Ovary (tissue), 9 donors: Measurements from ENCODE around the gene MAP2K4. TPM values are rescaled to one million over a fixed set of nuclear protein-coding genes. Genes with fewer than 3 reads are reported as not detected.

Experiments
- DNase-seq, 5 donors: peaks; one replicate each; pipeline ENCODE4 v3.0.0-alpha.2; 2019 to 2020
- H3K27ac ChIP-seq, 2 donors: fragments of 200-600 bp; one replicate each; pipeline versions ENCODE4 v1.5.1 to v1.8.0; 2019 to 2022
- H3K27me3 ChIP-seq: fragments of 200-600 bp; one replicate; pipeline ENCODE4 v1.8.0; 2022
- H3K36me3 ChIP-seq: fragments of 200-600 bp; sonication (generic); one replicate; pipeline ENCODE4 v1.5.1; 2019
- H3K4me1 ChIP-seq: one replicate; pipeline ENCODE4 v1.8.1; 2013; ENCODE audit warnings: mild to moderate bottlenecking, moderate library complexity; ENCODE audit not compliant: insufficient read depth
- H3K4me3 ChIP-seq: fragments of 200-600 bp; sonication (generic); one replicate; pipeline ENCODE4 v1.5.1; 2017
- H3K9me3 ChIP-seq, 2 donors: fragments of 200-600 bp in 1 of 2; sonication (generic) in 1 of 2; one replicate each; pipeline versions ENCODE4 v1.5.1 to v1.8.1; 2013 to 2019; ENCODE audit warnings: mild to moderate bottlenecking in 1 of 2, moderate library complexity in 1 of 2
- EP300 ChIP-seq: sonication (generic); formaldehyde crosslinking; IDR thresholded peaks from one replicate; pipeline ENCODE4 v1.6.1; 2017; ENCODE audit warnings: antibody characterized with exemption
- POLR2A ChIP-seq: fragments of 450-650 bp; IDR thresholded peaks from one replicate; pipeline ENCODE4 v1.6.1; 2017; ENCODE audit warnings: antibody characterized with exemption, mild to moderate bottlenecking, moderate library complexity
- WGBS, 3 donors: extraction: QIAGEN DNeasy Blood & Tissue Kit in 1 of 3; methylation state at CpG; one replicate each; pipeline versions ENCODE4 v1.1.5 to v1.1.7; 2013 to 2017; 5-methylcytosine and 5-hydroxymethylcytosine counted together
- intact Hi-C, 4 donors: fragments of 100-400 bp; cut with DNase I; formaldehyde crosslinking; loops; one replicate each; pipeline versions ENCODE4 v1.11.0 to v1.15.1; 2022 to 2023
- polyA plus RNA-seq, 2 donors: library from polyadenylated mRNA; stranded (reverse); fragments of 200-250 nt in 1 of 2; fragments of 350-450 nt in 1 of 2; fragmentation: Illumina TruSeq in 1 of 2; extraction: RNeasy Lipid Tissue Mini Kit (QIAGEN cat#74804) in 1 of 2; gene quantifications; one replicate each; pipeline ENCODE4 v1.2.3, GENCODE V29; 2013 to 2014
- total RNA-seq, 7 donors: library from RNA; depleted of rRNA in 2 of 7; stranded (reverse); fragments of >200 nt in 2 of 7; fragmentation: NEBNext Ultra II Directional in 3 of 7; extraction: Animal tissue kit (Norgen Biotek cat#: 25700) in 3 of 7; gene quantifications; one replicate each; pipeline versions ENCODE4 v1.1.0 to v1.2.4, GENCODE V29; 2016 to 2023
- TF ChIP-seq, protein P1 (sequence below), 3 donors: fragments of 450-650 bp in 2 of 3; fragments of 200-600 bp in 1 of 3; IDR thresholded peaks; one replicate each; pipeline versions ENCODE4 v1.5.1 to v1.8.0; 2016 to 2022; ENCODE audit warnings: antibody characterized with exemption in 3 of 3, mild to moderate bottlenecking in 1 of 3
- donor health status: DM: no; HTN: no; CAD: no; lungs with moderate emphysema.
- donor health status: DM: no; HTN: no; CAD: no.
- donor health status: Bipolar disorder and iron deficiency.
- donor health status: DM: yes; HTN: yes; CAD: no.
- donor health status: DM: no; HTN: no; CAD: no.
- donor health status: DM: yes; HTN: yes; CAD: no.

MAP2K4 gene
- total and polyA plus RNA-seq, 9 donors = 12.1 to 66.8 (median 42.4) TPM

DNA sequence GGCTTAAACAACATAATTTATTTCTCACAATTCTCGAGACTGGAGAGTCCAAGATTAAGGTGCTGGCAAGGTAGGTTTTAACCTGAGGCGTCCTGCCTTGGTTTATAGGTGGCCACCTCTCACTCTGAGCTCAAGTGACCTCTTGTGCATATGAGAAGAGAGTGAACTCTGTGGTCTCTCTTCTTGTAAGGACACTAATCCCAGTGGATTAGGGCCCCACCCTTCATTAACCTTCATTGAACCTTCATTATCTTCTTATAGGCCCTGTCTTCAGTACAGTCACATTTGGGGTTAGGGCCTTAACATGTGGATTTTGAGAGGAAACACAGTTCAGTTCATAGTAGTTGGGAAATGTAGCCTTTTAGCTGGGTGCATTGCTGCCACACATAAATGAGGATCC is 57.1 kb downstream of the MAP2K4 start:
- H3K36me3 ChIP-seq = no peaks in the 10 kb centered on the region
- H3K4me3 ChIP-seq = no peak overlapping the region
- intact Hi-C loops = no loop called here
- no peak overlapping the region for H3K27ac ChIP-seq
- no peak for DNase-seq
- no peaks in the 10 kb centered on the region for H3K9me3 ChIP-seq
- H3K4me1 ChIP-seq = peaks cover 2% of the 10 kb centered on the region
- TF ChIP-seq, protein P1, sequence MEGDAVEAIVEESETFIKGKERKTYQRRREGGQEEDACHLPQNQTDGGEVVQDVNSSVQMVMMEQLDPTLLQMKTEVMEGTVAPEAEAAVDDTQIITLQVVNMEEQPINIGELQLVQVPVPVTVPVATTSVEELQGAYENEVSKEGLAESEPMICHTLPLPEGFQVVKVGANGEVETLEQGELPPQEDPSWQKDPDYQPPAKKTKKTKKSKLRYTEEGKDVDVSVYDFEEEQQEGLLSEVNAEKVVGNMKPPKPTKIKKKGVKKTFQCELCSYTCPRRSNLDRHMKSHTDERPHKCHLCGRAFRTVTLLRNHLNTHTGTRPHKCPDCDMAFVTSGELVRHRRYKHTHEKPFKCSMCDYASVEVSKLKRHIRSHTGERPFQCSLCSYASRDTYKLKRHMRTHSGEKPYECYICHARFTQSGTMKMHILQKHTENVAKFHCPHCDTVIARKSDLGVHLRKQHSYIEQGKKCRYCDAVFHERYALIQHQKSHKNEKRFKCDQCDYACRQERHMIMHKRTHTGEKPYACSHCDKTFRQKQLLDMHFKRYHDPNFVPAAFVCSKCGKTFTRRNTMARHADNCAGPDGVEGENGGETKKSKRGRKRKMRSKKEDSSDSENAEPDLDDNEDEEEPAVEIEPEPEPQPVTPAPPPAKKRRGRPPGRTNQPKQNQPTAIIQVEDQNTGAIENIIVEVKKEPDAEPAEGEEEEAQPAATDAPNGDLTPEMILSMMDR (IDR thresholded peaks at IDR 0.05) = no peak
- TF ChIP-seq POLR2A = no peak
- no peak for TF ChIP-seq EP300
- 91 to 100% (median 98%) methylated on average over 2 of the region's 2 CpGs for WGBS, 3 donors
- H3K27me3 ChIP-seq = no peaks in the 10 kb centered on the region

- DNase-seq = no peak
- H3K27me3 ChIP-seq = no peaks in the 10 kb centered on the region
Observed at GRCh38 chr17:12078791-12079190, 58.1 kb downstream of the MAP2K4 start.

DNA sequence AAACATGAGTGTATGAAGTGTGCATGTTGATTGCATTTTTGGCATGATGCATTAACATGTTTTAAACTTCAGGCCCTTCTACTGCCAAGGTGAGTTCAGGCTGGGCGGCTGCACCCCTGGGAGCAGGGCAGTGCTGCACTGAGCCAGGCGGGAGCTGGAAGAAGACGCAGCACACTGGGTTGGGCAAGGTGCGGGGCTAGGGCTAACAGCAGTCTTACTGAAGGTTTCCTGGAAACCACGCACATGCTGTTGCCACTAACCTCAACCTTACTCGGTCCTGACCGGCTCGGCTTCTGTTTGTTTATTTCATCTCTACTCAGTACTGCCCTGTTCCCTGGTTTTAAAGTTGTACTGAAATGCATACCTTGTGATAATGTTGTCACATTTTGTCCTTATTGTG is 61.0 kb downstream of the MAP2K4 start:
- Histone ChIP-seq H3K27me3 (no peaks in the 10 kb centered on the region), H3K4me1 (peaks cover 2% of the 10 kb centered on the region), H3K36me3 (no peaks in the 10 kb centered on the region), H3K4me3 (no peak overlapping the region), H3K9me3 (no peaks in the 10 kb centered on the region), H3K27ac (no peak overlapping the region)
- 76 to 81% (median 78%) methylated on average over 8 of the region's 8 CpGs for WGBS, 3 donors
- no peak for DNase-seq
- intact Hi-C loops = no loop called here
- TF ChIP-seq POLR2A (no peak), EP300 (no peak)
- TF ChIP-seq, protein P1 (IDR thresholded peaks at IDR 0.05) = no peak

More at GRCh38 chr17:12078791-12079190, 58.1 kb downstream of the MAP2K4 start:
- Histone ChIP-seq H3K4me3 (no peak overlapping the region), H3K4me1 (peaks cover 2% of the 10 kb centered on the region), H3K9me3 (no peaks in the 10 kb centered on the region), H3K27ac (no peak overlapping the region), H3K36me3 (no peaks in the 10 kb centered on the region)
- TF ChIP-seq POLR2A = no peak
- TF ChIP-seq, protein P1 (IDR thresholded peaks at IDR 0.05) = no peak
- no peak for TF ChIP-seq EP300
- intact Hi-C loops = no loop called here
- WGBS, 3 donors = 57 to 69% (median 58%) methylated on average over 2 of the region's 2 CpGs

DNA sequence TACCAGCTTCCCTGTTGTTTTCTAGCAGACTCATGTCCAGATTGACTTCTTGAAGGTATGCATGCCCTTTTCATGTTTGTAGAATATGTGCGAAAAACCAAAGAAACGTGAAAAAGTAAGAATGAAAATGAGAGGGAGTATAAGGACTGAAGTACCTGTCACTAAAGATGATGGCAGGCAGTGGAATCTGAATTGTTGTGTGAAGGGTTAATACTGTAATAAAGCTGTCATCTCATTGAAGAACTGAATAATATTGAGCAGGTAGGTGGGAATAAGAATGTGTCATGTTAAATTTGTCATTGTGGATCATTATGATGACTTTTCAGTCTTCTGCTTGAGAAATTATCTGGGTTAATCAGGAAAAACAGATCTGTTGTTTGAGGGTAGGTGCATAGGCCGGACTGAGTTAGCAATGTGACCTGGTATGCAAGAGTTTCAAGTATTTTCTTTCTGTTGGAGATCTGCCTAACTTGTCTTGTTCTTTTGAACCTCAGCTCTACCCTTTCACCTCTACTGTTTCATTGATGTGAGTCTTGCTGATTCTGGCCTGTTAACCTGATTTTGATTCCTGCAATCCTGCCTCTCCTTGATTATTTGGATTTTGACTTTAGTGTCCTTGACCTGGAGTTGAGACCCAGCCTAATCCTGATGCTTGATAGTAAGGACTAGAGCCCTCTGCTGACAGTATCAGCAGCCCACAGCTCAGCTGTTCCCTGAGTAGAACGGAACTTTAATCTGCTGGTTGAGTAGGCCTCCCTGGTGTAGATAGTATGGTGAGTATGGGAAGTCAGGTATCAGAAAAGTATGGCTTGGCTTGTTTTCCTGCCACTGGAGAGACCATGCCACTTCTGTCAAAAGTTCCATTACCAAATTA is 64.6 kb downstream of the MAP2K4 start:
- TF ChIP-seq POLR2A (no peak), EP300 (no peak)
- TF ChIP-seq, protein P1 (IDR thresholded peaks at IDR 0.05) = no peak
- Histone ChIP-seq H3K4me3 (no peak overlapping the region), H3K9me3 (no peaks in the 10 kb centered on the region), H3K27me3 (no peaks in the 10 kb centered on the region), H3K36me3 (no peaks in the 10 kb centered on the region), H3K4me1 (peaks cover 2% of the 10 kb centered on the region), H3K27ac (no peak overlapping the region)
- 84 to 88% (median 85%) methylated on average over 4 of the region's 4 CpGs for WGBS, 3 donors
- intact Hi-C loops = no loop called here
- no peak for DNase-seq
